ENCODE measurements around the gene TBL1X. TPM values are rescaled to one million over a fixed set of nuclear protein-coding genes. Genes with fewer than 3 reads are reported as not detected.

Gene TBL1X
- total and polyA plus RNA-seq, 8 donors: 2.4 to 16.6 (median 9.3) TPM

GRCh38 chrX:9555354-9555753 is 90.5 kb downstream of the TBL1X start:
- TF ChIP-seq CTCF (IDR thresholded peaks at IDR 0.05): no peak
- 75 to 88% methylated on average over 2 of the region's 2 CpGs for WGBS, 2 donors
- ATAC-seq (no peak), DNase-seq (no peak), FAIRE-seq (no peak)
- no peaks in the 10 kb centered on the region for H3K9me3 ChIP-seq
- intact Hi-C loops (cut with DNase I): no loop called here
- no peaks in the 10 kb centered on the region for H3K4me1 ChIP-seq
- H3K36me3 ChIP-seq: no peaks in the 10 kb centered on the region
- H3K27me3 ChIP-seq: no peaks in the 10 kb centered on the region
- no peak overlapping the region for H3K27ac ChIP-seq
- H3K4me3 ChIP-seq: no peak overlapping the region

- intact Hi-C loops (cut with DNase I): no loop called here
- no peak for ATAC-seq
- Histone ChIP-seq H3K4me3 (no peak overlapping the region), H3K36me3 (no peaks in the 10 kb centered on the region), H3K9me3 (no peaks in the 10 kb centered on the region), H3K27ac (no peak overlapping the region), H3K4me1 (no peaks in the 10 kb centered on the region), H3K27me3 (no peaks in the 10 kb centered on the region)
- no peak for DNase-seq
- WGBS, 2 donors: 75 to 76% methylated on average over 11 of the region's 11 CpGs
- no peak for FAIRE-seq
- TF ChIP-seq CTCF (IDR thresholded peaks at IDR 0.05): no peak
Observed at GRCh38 chrX:9557091-9557490, 92.2 kb downstream of the TBL1X start.

GRCh38 chrX:9557521-9557920 is 92.7 kb downstream of the TBL1X start:
- no peak for FAIRE-seq
- intact Hi-C loops (cut with DNase I): no loop called here

GRCh38 chrX:9558615-9559014 is 93.8 kb downstream of the TBL1X start:
- Histone ChIP-seq H3K27ac (no peak overlapping the region), H3K4me1 (no peaks in the 10 kb centered on the region), H3K4me3 (no peak overlapping the region), H3K36me3 (no peaks in the 10 kb centered on the region), H3K9me3 (no peaks in the 10 kb centered on the region), H3K27me3 (no peaks in the 10 kb centered on the region)
- intact Hi-C loops (cut with DNase I): no loop called here
- DNase-seq (no peak), ATAC-seq (no peak), FAIRE-seq (peak; percentile 37)
- TF ChIP-seq CTCF (IDR thresholded peaks at IDR 0.05): no peak
- 42 to 54% methylated on average over 4 of the region's 4 CpGs for WGBS, 2 donors

More at GRCh38 chrX:9557521-9557920, 92.7 kb downstream of the TBL1X start:
- DNase-seq (no peak), ATAC-seq (no peak)
- Histone ChIP-seq H3K27ac (no peak overlapping the region), H3K4me3 (no peak overlapping the region), H3K4me1 (no peaks in the 10 kb centered on the region), H3K27me3 (no peaks in the 10 kb centered on the region), H3K36me3 (no peaks in the 10 kb centered on the region), H3K9me3 (no peaks in the 10 kb centered on the region)
- whole genome bisulfite sequencing, 2 donors: 42 to 60% methylated on average over 5 of the region's 5 CpGs
- no peak for TF ChIP-seq CTCF (IDR thresholded peaks at IDR 0.05)

GRCh38 chrX:9560219-9560618 is 95.4 kb downstream of the TBL1X start:
- ATAC-seq (no peak), DNase-seq (no peak), FAIRE-seq (no peak)
- no peak overlapping the region for H3K27ac ChIP-seq
- WGBS, 2 donors: 86 to 94% methylated on average over 9 of the region's 9 CpGs
- no peaks in the 10 kb centered on the region for H3K4me1 ChIP-seq
- intact Hi-C loops (cut with DNase I): no loop called here
- H3K27me3 ChIP-seq: no peaks in the 10 kb centered on the region
- H3K4me3 ChIP-seq: no peak overlapping the region
- no peaks in the 10 kb centered on the region for H3K36me3 ChIP-seq
- no peaks in the 10 kb centered on the region for H3K9me3 ChIP-seq
- no peak for TF ChIP-seq CTCF (IDR thresholded peaks at IDR 0.05)

Data from pancreas (tissue), 10 donors.